ENCODE measurements around the gene NR3C2.

The NR3C2 gene

DNA sequence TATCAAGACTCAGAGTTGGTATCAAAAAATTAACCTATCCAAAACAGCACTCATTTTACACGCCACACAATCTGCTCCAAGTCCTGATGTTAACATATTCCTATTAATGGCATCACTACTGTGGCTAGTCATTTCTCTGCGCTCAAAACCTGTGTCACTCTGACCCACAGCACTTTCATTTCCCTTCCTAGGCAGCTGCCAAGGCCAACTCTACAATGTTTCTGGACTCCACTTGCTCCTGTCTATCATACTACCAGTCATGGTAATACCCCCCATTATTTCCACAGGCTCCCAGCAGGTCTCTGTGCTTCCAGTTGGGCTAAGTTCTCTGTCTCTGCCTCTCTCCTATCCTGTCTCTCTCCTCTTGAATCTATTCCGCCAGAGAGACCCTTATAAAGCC lies 323.6 kb downstream of the NR3C2 start:
- WGBS (ENCODE audit: insufficient coverage, insufficient read length): no CpG with 5 or more reads among the region's 3 CpGs

DNA sequence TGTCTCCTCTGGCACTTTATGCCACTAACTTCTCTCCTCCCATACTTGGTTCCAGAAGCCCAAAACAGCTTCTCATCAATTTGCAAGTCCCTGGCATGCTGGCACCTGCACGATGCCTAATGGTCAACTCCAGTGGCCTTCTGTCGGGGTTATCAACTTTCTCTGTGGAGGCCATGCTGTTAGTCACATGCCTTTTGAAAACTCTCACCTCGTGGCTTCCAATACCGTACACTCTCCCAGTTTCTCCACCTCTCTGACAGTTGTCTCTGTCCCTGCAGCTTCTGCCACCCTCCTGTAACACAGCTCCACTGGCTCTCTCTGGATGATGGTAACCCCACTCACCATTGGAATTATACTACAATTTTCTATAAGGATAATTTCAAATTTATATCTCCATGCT lies 324.0 kb downstream of the NR3C2 start:
- no peak overlapping the region for H3K27ac ChIP-seq (ENCODE audit: low read length)
- no CpG with 5 or more reads among the region's 4 CpGs for WGBS (ENCODE audit: insufficient coverage, insufficient read length)
- no peaks in the 10 kb centered on the region; the same call in 1 of the 2 replicates for H3K9me3 ChIP-seq (ENCODE audit: control insufficient read depth, insufficient read depth, low read length)
- no peaks in the 10 kb centered on the region for H3K36me3 ChIP-seq (ENCODE audit: control insufficient read depth, insufficient read depth, low read length)
- peaks cover 2% of the 10 kb centered on the region; the same call in 1 of the 2 replicates for H3K4me1 ChIP-seq (ENCODE audit: control insufficient read depth, insufficient read depth, low read length)
- H3K4me3 ChIP-seq (ENCODE audit: low read length): no peak overlapping the region
- DNase-seq (ENCODE audit: low read depth, low spot score): no peak
- no peaks in the 10 kb centered on the region for H3K27me3 ChIP-seq (ENCODE audit: control insufficient read depth, insufficient read depth, low read length)

More for the DNA sequence above, 323.6 kb downstream of the NR3C2 start:
- H3K9me3 ChIP-seq (ENCODE audit: control insufficient read depth, insufficient read depth, low read length): no peaks in the 10 kb centered on the region; the same call in 1 of the 2 replicates
- DNase-seq (ENCODE audit: low read depth, low spot score): no peak
- no peaks in the 10 kb centered on the region for H3K27me3 ChIP-seq (ENCODE audit: control insufficient read depth, insufficient read depth, low read length)
- no peaks in the 10 kb centered on the region for H3K36me3 ChIP-seq (ENCODE audit: control insufficient read depth, insufficient read depth, low read length)
- no peak overlapping the region for H3K4me3 ChIP-seq (ENCODE audit: low read length)
- no peak overlapping the region for H3K27ac ChIP-seq (ENCODE audit: low read length)
- peaks cover 2% of the 10 kb centered on the region; the same call in 1 of the 2 replicates for H3K4me1 ChIP-seq (ENCODE audit: control insufficient read depth, insufficient read depth, low read length)

DNA sequence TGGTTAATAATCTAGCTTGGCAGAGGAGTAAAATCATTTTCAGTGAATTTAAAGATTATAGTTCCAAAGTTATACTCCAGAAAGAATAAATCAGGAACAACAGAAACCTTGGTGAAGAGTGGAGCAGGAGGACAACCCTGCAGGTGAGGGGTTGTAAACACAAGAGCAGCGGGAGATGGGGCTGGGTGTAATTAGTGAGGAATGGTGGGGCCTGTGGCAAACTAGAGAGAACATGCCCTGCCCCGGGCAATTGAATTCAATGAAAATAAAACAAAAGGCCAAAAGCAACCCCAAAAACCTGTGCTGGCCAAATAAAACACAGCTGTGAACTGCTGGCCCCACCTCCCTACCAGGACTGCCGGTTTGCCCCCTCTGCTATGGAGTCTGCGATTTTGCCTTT lies 325.2 kb downstream of the NR3C2 start:
- Histone ChIP-seq H3K4me3 (ENCODE audit: low read length) (no peak overlapping the region), H3K4me1 (ENCODE audit: control insufficient read depth, insufficient read depth, low read length) (peaks cover 2% of the 10 kb centered on the region; the same call in 1 of the 2 replicates), H3K36me3 (ENCODE audit: control insufficient read depth, insufficient read depth, low read length) (no peaks in the 10 kb centered on the region), H3K9me3 (ENCODE audit: control insufficient read depth, insufficient read depth, low read length) (no peaks in the 10 kb centered on the region), H3K27me3 (ENCODE audit: control insufficient read depth, insufficient read depth, low read length) (no peaks in the 10 kb centered on the region), H3K27ac (ENCODE audit: low read length) (no peak overlapping the region)
- DNase-seq (ENCODE audit: low read depth, low spot score): no peak
- no CpG with 5 or more reads among the region's 4 CpGs for WGBS (ENCODE audit: insufficient coverage, insufficient read length)

DNA sequence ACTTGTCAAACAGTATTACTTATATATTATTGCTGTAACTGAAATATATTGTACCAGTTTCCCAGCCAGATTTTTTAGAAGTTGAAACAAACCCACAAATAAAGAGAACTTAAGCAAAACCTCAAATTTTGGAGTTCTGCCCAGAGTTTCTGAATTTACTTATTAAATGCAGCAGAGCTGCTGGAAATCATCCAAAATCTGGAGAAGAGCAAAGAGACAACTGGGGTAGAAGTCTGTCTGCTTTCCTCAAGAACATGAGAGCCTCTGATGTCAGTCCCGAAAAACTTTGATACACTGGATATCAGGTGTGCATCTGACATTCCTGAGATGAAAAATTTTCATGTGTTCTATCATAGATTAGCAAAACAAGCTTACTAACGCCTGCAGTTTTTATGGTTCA lies 325.9 kb downstream of the NR3C2 start:
- no peak overlapping the region for H3K27ac ChIP-seq (ENCODE audit: low read length)

DNA sequence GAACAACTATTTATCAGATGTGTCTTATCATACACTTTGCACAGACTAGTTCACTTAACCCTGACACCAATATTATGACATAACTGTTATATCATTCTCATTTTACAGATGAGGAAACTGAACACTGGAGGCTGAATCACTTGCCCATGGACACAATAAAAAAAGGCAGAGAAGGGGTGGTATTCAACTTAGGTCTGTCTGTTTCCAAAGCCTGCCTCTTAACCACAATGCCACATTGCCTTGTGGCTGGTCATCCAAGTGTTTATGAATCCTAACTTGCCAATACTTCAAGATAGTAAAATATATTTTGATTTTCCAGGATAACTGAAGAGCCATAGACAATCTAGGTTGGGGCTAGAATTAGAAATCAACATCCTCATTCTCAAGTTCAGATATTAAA lies 327.8 kb downstream of the NR3C2 start:
- no peak for DNase-seq (ENCODE audit: low read depth, low spot score)
- Histone ChIP-seq H3K9me3 (ENCODE audit: control insufficient read depth, insufficient read depth, low read length) (no peaks in the 10 kb centered on the region), H3K27ac (ENCODE audit: low read length) (no peak overlapping the region), H3K4me1 (ENCODE audit: control insufficient read depth, insufficient read depth, low read length) (peaks cover 2% of the 10 kb centered on the region; the same call in 1 of the 2 replicates), H3K27me3 (ENCODE audit: control insufficient read depth, insufficient read depth, low read length) (no peaks in the 10 kb centered on the region), H3K4me3 (ENCODE audit: low read length) (no peak overlapping the region), H3K36me3 (ENCODE audit: control insufficient read depth, insufficient read depth, low read length) (no peaks in the 10 kb centered on the region)

More for the DNA sequence above, 325.9 kb downstream of the NR3C2 start:
- DNase-seq (ENCODE audit: low read depth, low spot score): no peak
- no peak overlapping the region for H3K4me3 ChIP-seq (ENCODE audit: low read length)
- H3K36me3 ChIP-seq (ENCODE audit: control insufficient read depth, insufficient read depth, low read length): no peaks in the 10 kb centered on the region
- no peaks in the 10 kb centered on the region for H3K9me3 ChIP-seq (ENCODE audit: control insufficient read depth, insufficient read depth, low read length)
- H3K27me3 ChIP-seq (ENCODE audit: control insufficient read depth, insufficient read depth, low read length): no peaks in the 10 kb centered on the region
- H3K4me1 ChIP-seq (ENCODE audit: control insufficient read depth, insufficient read depth, low read length): peaks cover 2% of the 10 kb centered on the region; the same call in 1 of the 2 replicates
- no CpG with 5 or more reads among the region's 2 CpGs for WGBS (ENCODE audit: insufficient coverage, insufficient read length)

DNA sequence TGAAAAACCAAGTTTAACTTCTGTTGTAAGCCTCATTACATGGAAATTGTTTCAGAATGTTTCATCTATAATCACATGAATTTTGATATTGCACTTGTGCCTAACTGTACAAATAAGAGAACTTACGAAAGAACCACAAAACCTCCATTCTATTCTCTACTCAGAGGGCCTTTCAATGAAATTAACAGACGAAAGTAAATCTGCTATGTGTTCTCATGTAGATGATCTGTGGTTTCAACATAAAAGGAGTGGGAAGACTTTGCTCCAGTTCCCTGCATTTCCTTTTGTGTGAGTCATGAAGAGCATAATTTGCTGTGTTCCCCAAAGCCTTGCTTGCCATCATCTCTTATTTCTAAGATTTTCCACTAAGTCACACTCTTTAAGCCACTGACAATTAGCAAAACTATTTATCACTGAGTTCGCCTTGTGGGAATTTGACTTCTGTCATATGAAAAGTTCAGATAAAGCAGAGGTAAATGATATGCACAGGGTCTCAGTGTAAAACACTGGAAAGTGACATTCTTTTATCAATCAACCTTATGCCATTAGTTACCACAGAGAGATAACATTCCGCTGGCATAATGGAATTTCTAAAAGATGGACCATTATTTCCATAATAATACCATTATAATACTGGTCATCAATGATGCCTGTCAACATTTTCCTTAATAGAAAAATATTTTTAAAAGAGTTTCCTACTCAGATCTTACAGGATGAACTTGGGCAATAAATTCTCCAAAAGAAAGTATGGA lies 329.8 kb downstream of the NR3C2 start:
- Histone ChIP-seq H3K4me3 (ENCODE audit: low read length) (no peak overlapping the region), H3K27me3 (ENCODE audit: control insufficient read depth, insufficient read depth, low read length) (no peaks in the 10 kb centered on the region), H3K9me3 (ENCODE audit: control insufficient read depth, insufficient read depth, low read length) (no peaks in the 10 kb centered on the region), H3K27ac (ENCODE audit: low read length) (no peak overlapping the region), H3K36me3 (ENCODE audit: control insufficient read depth, insufficient read depth, low read length) (no peaks in the 10 kb centered on the region), H3K4me1 (ENCODE audit: control insufficient read depth, insufficient read depth, low read length) (peaks cover 2% of the 10 kb centered on the region; the same call in 1 of the 2 replicates)
- DNase-seq (ENCODE audit: low read depth, low spot score): no peak
- no CpG with 5 or more reads among the region's 4 CpGs for WGBS (ENCODE audit: insufficient coverage, insufficient read length)

DNA sequence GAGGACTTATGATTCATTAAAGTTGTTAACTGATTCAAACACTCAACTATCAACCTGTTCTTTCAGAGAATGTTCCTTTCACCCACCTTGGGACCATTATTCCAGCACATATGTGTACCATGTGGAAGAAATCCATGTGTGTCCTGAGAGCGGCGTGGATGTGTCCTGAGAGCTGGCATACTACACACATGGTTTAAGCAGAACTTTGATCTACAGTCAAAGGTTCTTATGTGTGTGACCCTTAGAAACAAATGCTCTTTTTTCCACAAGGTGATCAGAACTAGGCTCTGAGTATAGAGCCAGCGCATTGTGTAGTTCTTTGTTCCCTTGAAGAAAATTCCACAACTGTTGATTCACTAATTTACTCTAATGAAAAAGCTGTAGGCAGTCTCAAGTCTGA lies 332.0 kb downstream of the NR3C2 start:
- Histone ChIP-seq H3K27me3 (ENCODE audit: control insufficient read depth, insufficient read depth, low read length) (no peaks in the 10 kb centered on the region), H3K4me1 (ENCODE audit: control insufficient read depth, insufficient read depth, low read length) (peaks cover 2% of the 10 kb centered on the region; the same call in 1 of the 2 replicates), H3K9me3 (ENCODE audit: control insufficient read depth, insufficient read depth, low read length) (no peaks in the 10 kb centered on the region), H3K27ac (ENCODE audit: low read length) (no peak overlapping the region), H3K4me3 (ENCODE audit: low read length) (no peak overlapping the region), H3K36me3 (ENCODE audit: control insufficient read depth, insufficient read depth, low read length) (no peaks in the 10 kb centered on the region)
- no CpG with 5 or more reads among the region's 3 CpGs for WGBS (ENCODE audit: insufficient coverage, insufficient read length)
- no peak for DNase-seq (ENCODE audit: low read depth, low spot score)

DNA sequence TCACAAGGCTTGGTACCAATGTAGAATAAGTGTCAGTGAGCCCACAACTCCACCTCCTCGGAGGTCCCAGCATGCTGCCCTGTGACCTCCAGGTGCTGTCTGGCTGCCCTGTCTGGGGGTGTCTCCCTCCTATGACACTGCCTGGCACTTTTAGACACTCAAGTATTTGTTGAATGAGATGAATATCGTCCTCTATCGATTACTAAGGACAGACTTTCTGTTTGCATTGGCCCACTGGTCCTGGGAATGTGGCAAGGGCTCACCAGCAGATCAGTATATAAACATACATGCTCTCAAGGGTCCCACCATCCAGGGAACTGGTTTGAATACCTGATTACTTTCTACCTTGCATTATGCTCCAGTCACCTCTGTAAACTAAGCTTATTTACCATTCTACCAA lies 333.0 kb downstream of the NR3C2 start:
- Histone ChIP-seq H3K4me3 (ENCODE audit: low read length) (no peak overlapping the region), H3K27me3 (ENCODE audit: control insufficient read depth, insufficient read depth, low read length) (no peaks in the 10 kb centered on the region), H3K36me3 (ENCODE audit: control insufficient read depth, insufficient read depth, low read length) (no peaks in the 10 kb centered on the region), H3K4me1 (ENCODE audit: control insufficient read depth, insufficient read depth, low read length) (peaks cover 2% of the 10 kb centered on the region; the same call in 1 of the 2 replicates), H3K27ac (ENCODE audit: low read length) (no peak overlapping the region), H3K9me3 (ENCODE audit: control insufficient read depth, insufficient read depth, low read length) (no peaks in the 10 kb centered on the region)
- no peak for DNase-seq (ENCODE audit: low read depth, low spot score)
- no CpG with 5 or more reads among the region's 3 CpGs for WGBS (ENCODE audit: insufficient coverage, insufficient read length)

DNA sequence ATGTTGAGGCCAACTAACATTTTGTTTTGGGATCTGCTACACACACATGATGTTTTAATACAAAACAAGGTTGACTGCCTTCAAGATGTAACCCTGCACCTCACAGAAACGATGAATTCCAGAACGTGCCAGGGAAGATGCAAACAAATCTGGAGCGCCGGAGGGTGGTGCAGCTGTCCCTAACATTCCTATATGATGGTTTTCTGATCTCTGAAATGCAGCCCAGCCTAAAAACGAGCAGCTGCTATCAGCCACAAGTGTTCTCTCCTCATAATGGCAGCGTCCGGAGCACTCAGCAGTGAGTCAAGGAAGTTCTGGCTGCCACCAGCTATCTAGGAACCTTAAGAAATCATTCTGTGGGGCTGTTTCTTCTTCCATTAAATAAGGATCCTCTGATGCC lies 333.4 kb downstream of the NR3C2 start:
- Histone ChIP-seq H3K4me3 (ENCODE audit: low read length) (no peak overlapping the region), H3K27ac (ENCODE audit: low read length) (no peak overlapping the region)
- no CpG with 5 or more reads among the region's 7 CpGs for WGBS (ENCODE audit: insufficient coverage, insufficient read length)

DNA sequence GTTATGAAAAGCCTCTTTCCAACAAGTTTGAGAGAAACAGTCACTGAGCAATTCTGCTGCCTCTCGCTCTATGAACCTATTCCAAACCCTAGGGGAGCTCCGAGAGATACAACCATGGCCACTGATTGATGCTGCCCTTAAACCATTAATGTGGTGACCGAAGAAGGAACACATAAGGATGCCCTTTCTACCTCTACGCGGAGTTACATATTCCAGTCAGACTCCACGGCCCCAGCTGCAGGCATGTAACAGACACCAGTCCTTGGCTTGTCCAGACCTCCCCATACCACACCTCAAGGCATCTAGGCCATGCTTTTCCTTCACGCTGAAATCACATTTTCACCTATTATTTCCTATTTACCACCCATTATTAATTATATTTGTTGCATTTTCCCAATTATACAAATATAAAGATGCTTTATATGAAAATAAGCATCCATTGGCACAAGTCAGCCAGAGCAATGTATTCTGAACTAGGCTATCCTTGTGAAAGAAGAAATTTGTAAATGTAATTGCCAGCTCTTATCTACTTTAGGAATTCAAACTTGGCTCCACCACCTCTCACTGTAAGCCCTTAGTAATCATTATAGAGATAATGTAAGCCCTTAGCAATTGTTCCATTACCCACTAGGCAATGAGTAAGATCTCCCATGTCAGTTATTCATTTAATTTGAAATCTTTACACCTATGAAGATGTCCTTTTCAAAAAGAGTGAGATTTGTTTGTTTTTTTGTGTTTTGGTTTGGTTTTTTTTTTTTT lies 338.4 kb downstream of the NR3C2 start:
- 100% methylated on average over 1 of the region's 7 CpGs for WGBS (ENCODE audit: insufficient coverage, insufficient read length)

More for the DNA sequence above, 333.4 kb downstream of the NR3C2 start:
- H3K4me1 ChIP-seq (ENCODE audit: control insufficient read depth, insufficient read depth, low read length): peaks cover under 1% of the 10 kb centered on the region; the same call in 1 of the 2 replicates
- H3K9me3 ChIP-seq (ENCODE audit: control insufficient read depth, insufficient read depth, low read length): no peaks in the 10 kb centered on the region
- no peak for DNase-seq (ENCODE audit: low read depth, low spot score)
- no peaks in the 10 kb centered on the region for H3K36me3 ChIP-seq (ENCODE audit: control insufficient read depth, insufficient read depth, low read length)
- H3K27me3 ChIP-seq (ENCODE audit: control insufficient read depth, insufficient read depth, low read length): no peaks in the 10 kb centered on the region

More for the DNA sequence above, 338.4 kb downstream of the NR3C2 start:
- no peak overlapping the region for H3K27ac ChIP-seq (ENCODE audit: low read length)
- no peak for DNase-seq (ENCODE audit: low read depth, low spot score)
- H3K27me3 ChIP-seq (ENCODE audit: control insufficient read depth, insufficient read depth, low read length): no peaks in the 10 kb centered on the region
- no peaks in the 10 kb centered on the region for H3K9me3 ChIP-seq (ENCODE audit: control insufficient read depth, insufficient read depth, low read length)
- H3K4me1 ChIP-seq (ENCODE audit: control insufficient read depth, insufficient read depth, low read length): no peaks in the 10 kb centered on the region
- H3K4me3 ChIP-seq (ENCODE audit: low read length): no peak overlapping the region
- H3K36me3 ChIP-seq (ENCODE audit: control insufficient read depth, insufficient read depth, low read length): no peaks in the 10 kb centered on the region
